Stimulated activated CD4-positive, alpha-beta T cell treated with anti-CD3 and anti-CD28 coated beads, Interleukin-4, amount 100 ng/mL, for 48 hours (primary cell): ENCODE data around the gene ZNF594.
"Not testable (repeated sequence)": the region's sequence is repeated elsewhere in the genome, so short reads cannot be mapped to it uniquely, and the experiment has no call there.

Source experiments
- DNase-seq, 2 donors: peaks; one replicate each; pipeline ENCODE4 v3.0.0-alpha.2; 2020; ENCODE audit warnings: low read depth in 2 of 2

The ZNF594 gene

DNA sequence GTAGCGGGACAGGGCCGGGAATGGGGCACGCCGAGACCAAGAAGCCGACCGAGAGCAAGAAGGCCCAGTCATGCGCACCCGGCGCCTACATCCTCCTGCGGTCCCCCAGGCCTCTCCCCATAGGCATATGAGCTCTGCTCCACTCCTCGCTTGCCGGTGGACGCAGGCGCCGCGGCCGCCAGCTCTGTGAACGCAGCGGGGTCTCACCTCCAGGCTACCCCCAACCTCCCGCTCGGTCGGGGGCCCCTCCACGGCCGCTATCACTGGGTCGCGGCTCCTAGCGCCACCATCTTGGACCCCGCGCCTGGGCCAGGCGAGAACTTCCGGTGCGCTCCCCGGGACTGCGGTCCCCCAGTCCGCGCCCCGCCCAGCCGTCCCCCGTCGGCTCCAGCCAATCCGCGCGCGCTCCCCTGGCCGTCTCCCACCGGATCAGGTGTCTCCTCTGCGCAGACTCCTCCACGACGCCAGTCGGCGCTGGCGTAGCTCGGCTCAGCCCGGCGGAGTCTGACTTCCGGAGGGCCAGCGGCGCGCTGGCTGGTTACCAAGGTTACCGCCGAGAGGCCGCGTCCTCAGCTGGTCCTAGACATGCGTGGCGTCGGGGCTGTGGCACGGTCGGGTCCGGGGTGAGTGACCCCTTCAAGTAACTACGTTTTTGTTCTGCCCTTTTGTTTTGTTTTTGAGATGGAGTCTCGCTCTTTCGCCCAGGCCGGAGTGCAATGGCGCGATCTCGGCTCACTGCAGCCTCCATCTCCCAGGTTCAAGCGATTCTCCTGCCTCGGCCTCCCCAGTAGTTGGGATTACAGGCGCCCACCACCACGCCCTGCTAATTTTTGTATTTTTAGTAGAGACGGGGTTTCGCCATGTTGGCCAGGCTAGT is at the start of gene ZNF594:
Gene ZNF594 (minus strand): TSS at position 328 of the 877 bp plus-strand sequence. CDS start 7,612 bp downstream, outside the sequence.
- peak; percentile 98 to 99 for DNase-seq

DNA sequence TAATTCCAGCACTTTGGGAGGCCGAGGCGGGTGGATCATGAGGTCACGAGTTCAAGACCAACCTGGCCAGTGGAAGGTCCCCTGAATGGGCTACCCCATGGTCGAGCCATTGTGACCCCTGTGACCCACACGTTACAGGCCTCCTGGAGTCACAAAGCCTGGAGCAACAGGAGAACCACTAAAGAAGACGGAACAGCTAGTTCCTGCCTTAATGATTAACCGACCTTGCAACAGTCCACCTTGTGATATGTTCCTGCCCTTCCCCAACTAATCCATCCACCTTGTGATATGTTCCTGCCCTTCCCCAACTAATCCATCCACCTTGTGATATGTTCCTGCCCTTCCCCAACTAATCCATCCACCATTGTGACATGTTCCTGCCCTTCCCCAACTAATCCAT is 48.1 kb upstream of the ZNF594 start:
- not testable (repeated sequence) for DNase-seq

DNA sequence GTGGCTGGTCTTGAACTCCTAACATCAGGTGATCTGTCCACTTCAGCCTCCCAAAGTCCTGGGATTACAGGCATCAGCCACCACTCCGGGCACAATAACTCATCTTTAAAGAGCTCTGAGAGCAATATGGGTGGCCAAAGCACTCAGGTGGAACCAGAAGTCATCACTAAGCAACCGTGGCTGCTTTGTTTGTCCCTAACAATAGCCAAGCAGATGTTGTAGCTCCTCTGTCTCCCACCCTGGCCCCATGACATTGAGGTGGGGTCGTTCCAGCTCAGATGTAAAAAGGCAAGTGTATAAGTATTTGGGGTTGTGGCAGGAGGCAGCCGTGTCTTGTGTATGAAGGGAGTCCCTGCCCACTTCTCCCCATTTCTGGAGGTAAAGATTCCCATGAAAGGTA is 46.7 kb upstream of the ZNF594 start:
- DNase-seq, result no peak

DNA sequence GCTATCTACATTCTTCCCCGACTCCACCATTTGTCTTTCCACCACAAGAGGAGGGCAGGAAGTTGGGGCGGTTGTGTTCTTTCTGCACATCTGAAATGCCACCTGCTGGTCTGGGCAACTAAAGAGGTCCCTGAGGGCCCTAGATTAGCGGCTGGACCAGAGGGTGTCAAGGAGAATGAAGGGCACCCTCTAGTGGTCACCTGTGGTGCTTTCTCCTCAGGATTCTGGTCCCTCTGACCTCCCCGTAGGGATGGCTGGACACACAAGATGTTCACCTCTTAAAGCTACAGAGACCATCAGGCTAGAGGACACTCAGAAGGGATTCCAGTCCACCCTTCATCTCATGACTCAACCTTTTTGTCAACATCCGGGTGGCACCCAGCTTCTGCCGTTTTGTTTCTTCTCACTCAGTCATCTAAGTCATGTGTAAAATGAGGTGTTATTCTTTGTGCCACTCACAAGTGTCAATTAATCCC is 45.9 kb upstream of the ZNF594 start:
- DNase-seq, result peak; percentile 20 to 26

DNA sequence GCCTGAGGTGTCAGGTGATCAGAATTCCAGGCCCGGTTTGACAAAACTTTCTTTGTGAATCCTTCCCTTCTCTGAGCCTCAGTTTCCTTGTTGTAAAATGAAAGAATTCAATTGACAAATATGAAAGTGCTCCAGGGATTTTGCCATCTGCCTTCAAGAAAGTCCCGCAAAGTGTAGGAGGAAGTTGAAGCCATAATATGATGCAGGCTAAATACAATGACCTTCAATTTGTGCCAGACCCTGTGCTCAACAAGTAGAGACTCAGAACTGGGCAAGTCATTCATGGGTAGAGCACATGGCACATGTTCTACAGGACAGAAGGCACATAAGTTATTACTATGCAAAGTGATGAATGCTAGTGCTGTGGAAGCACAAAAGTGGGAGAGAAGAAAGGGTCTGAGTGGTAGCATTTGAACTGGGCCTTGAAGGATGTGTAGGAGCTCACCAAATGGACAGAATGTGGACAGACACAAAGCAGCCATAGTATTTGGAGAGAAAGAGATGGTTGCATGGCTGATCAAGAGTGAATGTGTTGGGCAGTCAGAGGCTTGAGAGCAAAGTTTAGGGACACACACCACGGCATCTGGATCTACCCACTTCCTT is 45.4 kb upstream of the ZNF594 start:
- DNase-seq, result no peak

DNA sequence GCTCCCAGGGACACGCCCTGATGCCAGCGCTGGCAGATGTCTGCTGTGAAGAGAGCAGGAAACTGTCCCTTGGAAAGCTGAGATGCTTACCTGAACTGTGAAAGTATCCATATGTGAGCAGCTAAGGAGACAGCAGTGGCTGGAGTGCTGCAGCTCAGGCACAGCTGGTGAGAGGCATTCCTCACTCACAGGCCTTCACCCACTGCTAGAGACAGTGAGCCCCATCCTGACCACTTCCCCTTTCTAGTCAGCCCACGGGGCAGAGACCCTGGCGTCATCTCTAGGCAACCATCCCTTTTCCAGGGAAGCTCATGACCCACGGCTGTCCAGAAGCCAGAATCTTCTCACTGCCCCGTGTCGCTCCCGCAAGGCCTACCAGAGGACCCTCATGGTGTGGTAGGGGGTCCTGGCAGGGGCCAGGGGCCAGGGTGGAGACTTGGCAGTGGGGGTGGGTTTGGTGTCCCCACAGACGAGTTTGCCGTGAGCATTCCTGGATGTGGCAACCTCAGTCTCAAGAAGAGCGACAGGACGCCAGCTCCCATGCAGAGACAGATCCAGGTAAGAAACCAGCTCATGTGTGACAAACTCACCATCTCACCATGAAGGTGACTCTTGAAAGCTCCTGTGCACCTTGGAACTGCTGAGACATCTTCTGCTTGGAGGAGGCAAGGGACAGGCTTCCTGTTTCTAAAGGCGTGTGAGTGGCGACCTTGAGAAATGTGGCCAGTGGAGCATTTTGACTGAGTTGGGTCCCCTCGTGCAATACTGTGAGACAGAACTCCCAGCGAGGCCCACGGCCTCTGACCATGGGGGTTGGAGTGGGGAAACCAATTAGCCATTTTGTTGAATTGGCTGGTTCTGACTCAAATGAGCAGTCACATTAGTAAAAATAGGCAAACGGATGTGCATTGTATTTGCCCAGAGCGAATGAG is 43.2 kb upstream of the ZNF594 start, which contains the start of gene SCIMP:
Gene SCIMP (minus strand): TSS at position 216 of the 932 bp plus-strand sequence. CDS start 105 bp downstream, at position 111.
- DNase-seq, result no peak

DNA sequence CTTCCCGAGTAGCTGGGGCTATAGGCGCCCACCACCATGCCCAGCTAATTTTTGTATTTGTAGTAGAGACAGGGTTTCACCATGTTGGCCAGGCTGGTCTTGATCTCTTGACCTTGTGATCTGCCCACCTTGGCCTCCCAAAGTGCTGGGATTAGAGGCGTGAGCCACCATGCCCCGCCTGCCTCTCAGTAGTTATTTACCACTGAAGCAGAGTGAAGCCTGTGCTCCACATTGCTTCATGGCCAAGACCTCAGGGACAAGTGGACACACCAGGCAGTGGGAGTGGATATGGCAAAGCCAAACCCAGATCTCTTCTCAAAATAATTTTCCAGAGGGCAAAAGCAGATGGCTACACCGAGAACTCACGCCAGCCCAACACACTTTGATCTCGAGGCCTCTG is 41.8 kb upstream of the ZNF594 start:
- DNase-seq, result not testable (repeated sequence)

DNA sequence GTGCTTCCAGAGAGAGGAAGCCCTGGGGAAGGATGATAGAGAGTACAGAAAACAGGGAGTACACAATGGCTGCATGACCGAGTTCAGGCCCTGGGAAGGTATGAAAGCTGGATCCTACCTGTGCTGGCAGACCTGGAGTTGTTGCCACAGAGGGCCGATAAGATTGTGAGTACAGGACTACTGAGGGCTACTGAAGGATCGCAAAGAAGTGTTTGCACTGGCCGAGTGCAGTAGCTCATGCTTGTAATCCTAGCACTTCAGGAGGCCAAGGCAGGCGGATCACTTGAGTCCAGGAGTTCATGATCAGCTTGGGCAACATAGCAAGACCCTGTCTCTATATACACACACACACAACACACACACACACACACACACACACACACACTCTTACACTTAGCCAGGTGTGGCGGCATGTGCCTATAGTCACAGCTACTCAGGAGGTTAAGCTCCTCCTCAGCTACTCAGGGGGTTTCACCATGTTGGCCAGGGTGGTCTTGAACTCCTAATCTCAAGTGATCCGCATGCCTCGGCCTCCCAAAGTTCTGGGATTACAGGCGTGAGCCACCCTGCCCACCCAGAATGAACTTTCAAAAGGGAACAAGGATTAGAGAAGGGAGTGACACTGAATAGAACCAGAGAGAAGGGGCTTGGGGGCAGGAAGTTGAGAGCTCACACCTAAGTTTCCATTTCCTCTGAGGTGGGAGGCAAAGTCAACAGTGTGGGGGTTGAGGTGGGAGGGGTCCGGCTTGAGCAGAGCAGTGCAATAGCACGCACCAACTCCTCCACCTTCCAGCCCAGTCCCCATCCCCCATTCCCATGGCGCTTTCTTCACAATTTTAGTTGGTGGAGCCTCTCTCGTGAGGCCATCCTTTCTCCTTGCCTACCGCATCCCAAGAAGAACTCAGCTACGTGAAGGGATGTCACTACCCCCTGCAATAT is 35.5 kb upstream of the ZNF594 start:
- DNase-seq, result no peak

DNA sequence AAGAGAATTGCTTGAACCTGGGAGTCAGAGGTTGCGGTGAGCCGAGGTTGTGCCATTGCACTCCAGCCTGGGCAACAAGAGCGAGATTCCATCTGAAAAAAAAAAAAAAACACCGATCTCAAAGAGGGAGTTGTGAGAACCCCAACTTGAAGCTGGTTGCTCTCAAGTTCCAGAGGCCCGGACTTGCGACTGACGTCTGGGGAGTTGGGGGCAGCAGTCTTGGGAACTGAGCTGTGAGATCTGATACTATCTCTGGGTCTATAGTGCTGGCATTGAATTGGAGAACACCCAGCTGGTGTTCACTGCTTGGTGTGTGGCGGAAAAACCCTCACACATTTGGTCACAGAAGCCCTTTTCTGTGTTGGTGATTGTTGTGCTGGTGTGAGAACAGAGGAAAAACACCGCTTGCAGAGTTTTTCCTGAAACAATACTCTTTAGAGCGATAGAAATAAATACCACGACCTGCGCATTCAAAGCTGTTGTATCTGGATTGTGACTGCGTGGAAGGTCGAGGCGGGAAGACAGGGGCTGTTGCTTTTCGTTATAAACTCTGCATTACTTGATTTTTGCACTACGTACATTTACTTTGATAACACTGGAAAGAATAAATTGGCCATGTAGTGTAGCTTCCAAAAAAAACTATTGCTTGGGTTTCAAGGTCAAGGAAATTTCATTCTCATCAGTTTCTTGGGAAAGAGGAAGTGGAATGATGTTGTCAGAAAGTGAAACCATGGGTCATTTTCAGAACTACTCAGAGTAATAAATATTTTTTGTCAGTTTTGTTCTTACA is 34.2 kb upstream of the ZNF594 start:
- DNase-seq, result no peak

DNA sequence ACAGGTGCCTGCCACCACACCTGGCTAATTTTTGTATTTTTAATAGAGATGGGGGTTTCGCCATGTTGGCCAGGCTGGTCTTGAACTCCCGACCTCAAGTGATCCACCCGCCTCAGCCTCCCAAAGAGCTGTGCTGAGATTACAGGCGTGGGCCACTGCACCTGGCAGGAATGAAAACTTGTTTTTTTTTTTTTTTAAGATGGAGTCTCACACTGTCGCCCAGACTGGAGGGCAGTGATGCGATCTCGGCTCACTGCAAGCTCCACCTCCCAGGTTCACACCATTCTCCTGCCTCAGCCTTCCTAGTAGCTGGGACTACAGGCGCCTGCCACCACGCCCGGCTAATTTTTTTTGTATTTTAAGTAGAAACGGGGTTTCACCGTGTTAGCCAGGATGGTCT is 30.2 kb upstream of the ZNF594 start:
- DNase-seq, result not testable (repeated sequence)

DNA sequence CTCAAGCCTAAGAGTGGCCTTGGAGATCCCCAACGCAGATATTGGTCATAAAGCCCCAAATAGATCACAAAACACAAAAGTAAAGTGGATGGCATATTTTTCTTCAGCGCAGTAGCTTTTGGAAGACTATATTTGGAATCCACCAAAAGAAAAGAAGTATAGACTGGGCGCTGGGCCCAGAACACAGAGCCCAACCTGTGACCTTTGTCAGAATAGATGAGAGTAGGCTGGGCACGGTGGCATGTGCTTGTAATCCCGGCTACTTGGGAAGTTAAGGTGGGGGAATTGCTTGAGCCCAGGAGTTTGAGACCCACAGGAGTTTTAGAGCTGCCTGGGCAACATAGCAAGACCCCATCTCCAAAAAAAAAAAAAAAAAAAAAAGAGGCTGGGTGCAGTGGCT is 28.4 kb upstream of the ZNF594 start:
- no peak for DNase-seq

DNA sequence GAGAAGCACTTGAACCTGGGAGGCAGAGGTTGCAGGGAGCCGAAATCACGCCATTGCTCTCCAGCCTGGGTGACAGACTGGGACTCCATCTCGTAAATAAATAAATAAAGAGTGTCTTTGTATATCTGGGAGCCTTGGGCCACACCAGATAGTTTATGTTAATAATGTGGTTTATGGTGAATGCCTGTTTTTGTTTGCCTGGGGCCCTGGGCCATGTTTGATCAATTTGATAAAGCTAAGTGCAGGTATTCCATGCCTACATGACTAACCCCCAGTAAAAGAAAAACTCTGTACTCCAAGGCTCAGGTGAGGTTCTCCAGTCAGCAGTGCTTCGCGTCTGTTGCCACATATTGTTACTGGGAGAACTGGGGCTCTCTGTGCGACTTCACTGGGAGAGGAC is 27.9 kb upstream of the ZNF594 start:
- DNase-seq, result no peak

DNA sequence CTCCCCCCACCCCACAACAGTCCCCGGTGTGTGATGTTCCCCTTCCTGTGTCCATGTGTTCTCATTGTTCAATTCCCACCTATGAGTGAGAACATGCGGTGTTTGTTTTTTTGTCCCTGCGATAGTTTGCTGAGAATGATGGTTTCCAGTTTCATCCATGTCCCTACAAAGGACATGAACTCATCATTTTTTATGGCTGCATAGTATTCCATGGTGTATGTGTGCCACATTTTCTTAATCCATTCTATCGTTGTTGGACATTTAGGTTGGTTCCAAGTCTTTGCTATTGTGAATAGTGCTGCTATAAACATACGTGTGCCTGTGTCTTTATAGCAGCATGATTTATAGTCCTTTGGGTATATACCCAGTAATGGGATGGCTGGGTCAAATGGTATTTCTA is 25.9 kb upstream of the ZNF594 start:
- not testable (repeated sequence) for DNase-seq

DNA sequence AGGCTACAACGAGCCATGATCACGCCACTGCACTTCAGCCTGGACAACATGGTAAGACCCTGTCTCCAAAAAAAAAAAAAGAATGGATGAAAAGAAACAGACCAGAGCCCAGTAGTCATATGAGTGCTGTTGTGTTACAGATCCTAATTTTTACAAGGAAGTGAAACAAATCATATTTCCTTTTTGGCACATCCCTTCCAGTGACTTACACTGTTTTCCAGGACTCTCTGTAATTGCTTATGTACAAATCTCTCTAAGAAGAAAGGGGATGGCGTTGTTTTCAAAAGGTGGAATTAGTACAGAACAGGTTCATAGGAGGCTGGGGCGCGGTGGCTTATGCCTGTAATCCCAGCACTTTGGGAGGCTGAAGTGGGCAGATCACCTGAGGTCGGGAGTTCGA is 19.8 kb upstream of the ZNF594 start:
- DNase-seq, result no peak

DNA sequence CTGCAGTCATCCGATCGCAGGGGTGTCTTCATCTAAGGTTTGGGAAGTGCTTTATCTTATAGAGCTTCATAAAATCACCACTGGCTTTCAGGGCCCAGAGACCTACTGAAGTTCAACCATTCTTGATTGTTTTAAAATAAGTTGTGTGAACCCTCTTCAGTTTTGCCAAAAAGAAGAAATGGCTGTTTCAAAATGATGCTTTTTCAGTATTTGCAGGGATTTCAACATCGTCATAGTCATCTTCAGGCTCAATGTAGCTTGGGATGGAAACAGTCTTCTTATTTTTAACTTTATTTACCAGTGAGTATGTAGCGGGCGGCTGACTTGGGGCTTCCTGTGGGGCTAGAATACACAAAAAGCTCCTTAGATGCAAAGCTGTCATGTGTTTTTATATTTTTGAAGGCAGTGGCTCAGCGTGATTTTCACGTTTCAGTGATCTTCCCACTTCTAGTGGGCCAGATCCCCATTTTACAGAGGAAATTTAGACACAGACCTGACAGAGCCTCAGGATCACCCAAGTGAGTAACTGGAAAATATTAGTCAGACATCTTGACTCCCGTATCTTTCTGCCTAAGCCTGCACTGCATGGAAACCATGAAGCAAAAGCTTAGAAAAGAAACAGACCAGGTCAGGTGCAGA is 19.1 kb upstream of the ZNF594 start:
- no peak for DNase-seq

DNA sequence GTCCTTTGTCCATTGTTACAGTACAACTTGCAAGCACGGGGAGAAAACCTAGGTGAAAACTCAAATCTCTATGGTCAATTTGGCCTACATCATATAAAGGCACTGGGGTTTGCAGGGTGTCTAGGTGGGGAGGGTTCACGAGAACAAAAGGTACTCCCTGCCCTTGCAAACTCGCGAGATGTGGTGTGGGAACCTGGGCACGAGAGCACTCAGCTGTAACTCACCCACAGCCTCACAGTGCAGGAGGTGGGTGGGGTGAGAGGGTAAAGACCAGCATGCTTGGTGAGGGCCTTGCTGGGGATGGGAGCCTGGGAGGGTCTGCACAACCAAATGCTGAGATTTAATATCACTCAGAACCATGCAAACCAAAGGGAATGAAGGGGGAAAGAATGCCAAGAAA is 18.4 kb upstream of the ZNF594 start:
- no peak for DNase-seq

DNA sequence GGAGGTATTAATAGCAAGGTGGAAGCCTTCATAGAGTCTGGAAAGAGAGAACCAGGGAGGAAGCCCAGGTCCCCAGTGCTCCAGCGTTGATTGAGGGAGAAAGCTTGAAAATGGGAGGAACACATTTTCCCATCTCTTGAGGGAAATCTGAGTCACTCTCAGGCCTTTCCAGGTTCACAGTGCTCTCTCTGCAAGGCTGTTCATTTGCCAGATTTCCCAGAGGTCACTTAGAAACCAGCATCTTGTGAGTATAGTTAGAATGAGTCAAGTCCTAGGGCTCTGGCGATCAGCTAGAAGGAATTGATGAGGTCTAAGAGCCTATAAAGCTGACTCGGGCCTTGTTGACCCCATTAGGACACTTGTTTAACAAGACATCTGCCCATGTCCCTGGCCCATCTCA is 17.7 kb upstream of the ZNF594 start:
- no peak for DNase-seq

DNA sequence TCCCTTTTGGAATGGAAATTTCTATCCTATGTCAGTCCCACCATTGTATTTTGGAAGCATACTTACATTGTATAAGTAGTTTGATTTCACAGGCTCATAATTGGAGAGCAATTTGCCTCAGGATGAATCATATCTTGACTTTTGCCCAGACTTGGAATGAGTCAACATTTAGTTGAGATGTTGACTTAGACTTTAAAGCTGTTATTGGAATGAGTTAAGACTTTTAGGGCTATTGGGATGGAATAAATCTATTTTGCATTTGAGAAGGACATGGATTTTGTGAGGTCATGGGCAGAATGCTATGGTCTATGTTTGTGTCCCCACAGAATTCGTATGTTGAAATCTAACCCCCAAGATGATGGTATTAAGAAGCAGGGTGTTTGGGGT is 12.2 kb upstream of the ZNF594 start:
- DNase-seq, result no peak

DNA sequence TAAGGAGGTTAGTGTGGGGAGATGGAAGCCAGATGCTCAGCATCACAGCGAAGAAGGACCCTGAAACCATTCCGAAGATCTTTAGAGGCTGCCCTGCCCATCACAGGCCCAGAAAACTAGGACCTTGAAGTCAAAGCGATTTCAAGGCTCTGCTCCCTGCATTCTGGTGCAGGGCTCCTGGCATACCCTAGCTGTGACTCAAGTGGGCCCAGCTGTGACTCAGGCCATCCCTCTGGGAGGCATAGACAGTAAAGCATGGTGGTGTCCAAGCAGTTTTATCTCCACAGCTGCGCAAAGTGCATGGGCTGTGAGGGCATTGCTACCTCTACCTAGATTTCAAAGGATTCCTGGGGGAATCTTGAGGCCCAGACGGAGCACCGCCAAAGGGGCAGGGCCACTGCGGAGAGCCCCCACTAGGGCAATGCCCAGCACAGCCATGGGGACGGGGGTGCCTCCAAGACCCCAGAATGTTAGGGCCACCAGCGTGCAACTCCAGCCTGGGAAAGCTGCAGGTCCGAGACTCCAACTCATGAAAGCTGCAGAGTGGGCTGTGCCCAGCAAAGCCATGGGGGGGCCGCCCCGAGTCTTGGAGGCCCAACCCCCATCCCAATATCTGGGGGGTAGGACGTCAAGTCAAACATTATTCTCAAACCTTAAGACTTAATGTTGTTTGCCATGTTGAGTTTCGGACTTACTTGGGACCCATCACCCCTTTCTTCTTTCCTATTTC is 11.7 kb upstream of the ZNF594 start:
- DNase-seq, result no peak
